ENCODE results near the gene PRKAR2B. TPM values are rescaled to one million over a fixed set of nuclear protein-coding genes. Genes with fewer than 3 reads are reported as not detected.

PRKAR2B gene
- total RNA-seq, 2 donors from 2014 or later, result 6.6 to 9.6 TPM

DNA sequence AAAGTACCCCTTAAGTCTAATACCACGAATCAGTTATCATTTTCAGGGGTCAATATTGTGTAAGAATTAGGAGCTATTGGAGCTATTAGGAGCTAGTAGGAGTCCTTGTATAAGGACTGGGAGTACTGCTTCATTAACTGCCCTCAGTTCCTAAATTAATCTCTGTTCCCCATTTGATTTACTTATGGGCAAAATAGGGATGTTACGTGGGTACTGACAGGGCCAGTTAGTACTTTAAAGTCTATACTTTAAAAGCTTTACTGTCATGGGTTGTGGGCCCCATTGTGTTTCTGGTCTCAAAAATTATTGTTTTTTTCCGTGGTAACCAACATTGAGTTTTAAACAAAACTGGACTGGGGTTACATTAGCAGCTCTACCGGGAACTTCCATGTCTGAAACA, 60.3 kb downstream of the PRKAR2B start:
- intact Hi-C loops (cut with DNase I, micrococcal nuclease), result no loop called here
- DNase-seq (no peak), ATAC-seq (no peak)

DNA sequence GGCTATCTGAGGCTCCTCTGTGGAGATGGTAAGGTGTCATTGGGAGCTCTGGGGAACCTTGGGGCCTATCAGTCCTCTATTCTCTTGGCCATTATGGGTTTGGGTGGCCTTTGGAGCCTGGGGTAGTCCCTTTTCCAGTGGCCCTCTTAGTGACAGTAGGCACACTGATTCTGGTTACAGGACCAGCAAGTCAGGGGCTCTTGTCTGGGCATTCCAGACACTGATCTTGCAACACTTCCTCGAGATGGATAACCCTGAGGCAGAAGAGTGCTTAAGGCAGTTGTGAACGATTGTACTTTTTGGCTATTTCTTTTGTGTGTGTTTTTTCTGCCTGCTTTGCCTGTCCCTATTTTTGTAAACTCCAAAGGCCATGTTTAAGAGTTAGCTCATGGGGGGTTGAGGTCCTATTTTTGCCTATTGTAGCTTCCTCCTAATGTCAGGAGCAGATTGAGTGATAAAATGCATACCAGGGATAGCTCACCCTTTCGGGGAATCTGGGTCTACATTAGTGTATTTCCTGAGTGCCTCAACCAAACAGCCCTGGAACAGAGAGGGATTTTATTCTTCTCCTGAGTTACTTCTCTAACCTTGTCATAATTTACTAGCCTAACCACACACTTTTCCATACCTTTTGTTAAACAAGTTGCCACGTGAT, 61.2 kb downstream of the PRKAR2B start:
- DNase-seq (no peak), ATAC-seq (no peak)
- intact Hi-C loops (cut with DNase I, micrococcal nuclease), result no loop called here

DNA sequence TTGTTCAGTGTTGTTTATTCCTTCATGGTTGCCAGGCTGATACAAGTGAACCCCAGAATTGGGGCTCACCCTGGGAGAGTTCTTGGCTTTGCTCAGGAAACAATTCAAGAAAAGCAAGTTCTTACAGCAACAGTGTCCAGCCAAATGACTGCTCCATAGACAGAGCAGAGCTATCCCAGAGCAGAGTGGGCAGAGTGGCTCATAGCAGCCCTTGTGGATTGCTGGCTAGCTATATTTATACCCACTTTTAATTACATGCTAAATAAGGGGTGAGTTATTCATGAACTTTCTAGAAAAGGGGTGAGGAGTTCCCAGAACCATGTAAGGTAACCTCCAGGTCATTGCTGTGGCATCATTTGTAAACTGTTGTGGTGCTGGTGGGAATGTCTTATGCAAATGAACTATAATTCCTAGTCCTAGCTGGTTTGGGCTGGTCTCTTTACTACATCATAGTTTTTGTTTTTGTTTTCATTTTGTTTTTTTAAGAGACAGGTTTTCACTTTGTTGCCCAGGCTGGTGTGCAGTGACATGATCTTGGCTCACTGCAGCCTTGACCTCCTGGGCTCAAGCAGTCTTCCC, 64.4 kb downstream of the PRKAR2B start:
- DNase-seq, result no peak
- intact Hi-C loops (cut with DNase I, micrococcal nuclease), result no loop called here
- no peak for ATAC-seq

DNA sequence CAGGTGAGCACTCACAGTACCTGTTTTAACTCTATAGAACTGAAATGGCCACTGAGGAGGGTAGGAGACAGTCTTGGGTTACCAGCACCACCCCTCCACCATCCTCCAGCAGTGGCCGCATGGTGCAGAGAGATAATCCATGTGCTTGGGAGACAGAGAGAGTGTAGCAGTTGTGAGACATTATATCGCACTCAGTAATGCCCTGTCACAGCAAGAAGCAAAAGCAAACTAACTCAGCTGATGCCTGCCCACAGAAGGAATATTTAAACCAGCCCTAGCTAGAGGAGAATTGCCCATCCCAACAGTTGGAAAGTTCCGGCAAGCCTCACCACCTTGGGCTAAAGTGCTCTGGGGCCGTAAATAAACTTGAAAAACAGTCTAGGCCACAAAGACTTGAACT, 65.5 kb downstream of the PRKAR2B start:
- DNase-seq, result no peak
- intact Hi-C loops (cut with DNase I, micrococcal nuclease), result no loop called here
- ATAC-seq, result no peak

DNA sequence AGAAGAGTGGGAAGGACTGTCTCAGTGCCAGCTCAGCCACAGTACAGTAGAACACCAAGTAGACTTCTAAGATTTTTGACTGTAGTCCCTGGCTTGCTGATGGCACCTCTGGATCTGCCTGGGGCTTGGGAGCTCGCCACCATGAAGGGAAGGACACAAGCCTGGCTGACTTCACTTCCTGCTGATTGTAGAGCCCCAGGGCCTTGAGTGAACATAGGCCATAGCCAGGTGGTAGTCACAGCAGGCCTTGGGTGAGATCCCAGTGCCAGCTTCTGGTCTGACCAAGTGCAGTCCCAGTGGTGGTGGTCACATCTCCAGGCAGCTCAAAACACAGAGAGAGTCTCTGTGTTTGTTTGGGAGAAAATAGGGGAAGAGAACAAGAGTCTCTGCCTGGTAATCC, 66.7 kb downstream of the PRKAR2B start:
- DNase-seq, result no peak
- ATAC-seq, result no peak
- intact Hi-C loops (cut with DNase I, micrococcal nuclease), result no loop called here

DNA sequence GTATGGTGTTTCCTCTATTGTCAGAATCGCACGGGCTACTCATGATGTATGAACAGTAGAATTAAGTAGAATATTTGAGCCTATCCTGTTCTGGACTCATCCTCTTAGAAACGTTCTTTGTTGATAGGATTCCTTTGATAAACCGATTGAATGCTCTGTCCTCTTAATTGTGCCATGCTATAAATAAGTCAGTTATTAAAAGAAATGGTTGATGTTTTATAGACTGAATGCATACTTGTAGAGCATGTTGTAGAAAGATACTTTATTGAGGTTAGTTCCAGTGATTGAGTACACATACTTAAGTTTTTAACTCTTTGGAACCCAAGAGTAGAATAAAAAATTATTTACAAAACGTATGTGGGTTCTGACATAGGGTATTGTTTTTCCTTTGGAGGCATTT, 69.4 kb downstream of the PRKAR2B start:
- DNase-seq, result no peak
- ATAC-seq, result no peak
- intact Hi-C loops (cut with DNase I, micrococcal nuclease), result no loop called here

DNA sequence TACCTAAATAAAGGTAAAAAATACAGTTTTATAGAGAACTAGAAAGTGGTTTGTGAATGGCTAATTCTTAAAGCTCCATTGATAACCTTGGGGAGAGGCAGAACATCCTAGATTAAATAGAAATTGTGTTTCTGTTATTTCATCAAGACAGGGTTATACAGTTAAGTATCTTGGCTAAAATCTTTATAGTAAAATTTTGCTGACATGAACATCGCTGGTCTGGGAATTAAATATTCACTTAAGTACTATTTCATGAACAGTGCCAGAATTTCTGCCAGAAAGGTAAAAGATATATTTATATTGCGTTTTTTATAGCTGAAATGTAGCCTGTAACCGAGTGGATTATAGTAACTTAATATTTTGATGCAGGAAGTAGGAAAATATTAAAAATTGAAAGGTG, 70.6 kb downstream of the PRKAR2B start:
- DNase-seq, result no peak
- intact Hi-C loops (cut with DNase I, micrococcal nuclease), result no loop called here
- ATAC-seq, result no peak

DNA sequence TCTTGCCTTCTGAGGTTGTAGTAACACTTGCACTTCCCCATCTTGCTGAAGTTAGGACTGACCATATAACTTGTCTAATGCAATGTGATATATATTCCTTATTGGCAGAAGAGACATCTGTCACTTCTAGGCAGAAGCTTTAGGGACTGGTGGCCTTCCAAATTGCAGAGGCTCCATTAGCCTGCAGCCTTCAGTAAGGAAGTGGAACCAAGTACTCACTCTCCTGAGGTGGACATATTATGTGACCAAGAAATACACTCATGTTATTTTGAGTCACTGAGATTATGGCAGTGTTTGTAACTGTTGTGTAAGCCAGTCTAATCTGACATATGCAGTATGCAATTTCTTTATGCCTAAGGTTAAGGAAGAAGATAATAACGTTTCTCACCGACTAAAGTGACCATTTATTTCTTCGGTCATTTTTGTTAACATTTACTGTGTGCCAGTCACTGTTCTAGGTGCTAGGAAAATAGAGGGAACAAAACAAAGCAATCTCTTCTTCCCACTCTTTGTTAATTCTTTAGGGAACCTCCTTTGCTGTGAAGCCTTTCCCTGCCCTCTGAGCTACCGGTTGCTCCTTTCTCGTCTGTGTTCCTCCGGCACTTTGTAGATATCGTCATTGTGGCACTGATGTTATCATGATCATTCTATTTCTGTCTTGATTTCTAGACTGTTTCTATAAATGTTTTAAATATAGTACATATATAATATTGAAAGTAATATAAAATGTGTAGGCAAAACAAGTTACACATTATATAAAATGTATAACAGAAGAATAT, 71.4 kb downstream of the PRKAR2B start:
- intact Hi-C loops (cut with DNase I, micrococcal nuclease), result no loop called here
- no peak for ATAC-seq
- DNase-seq, result no peak

DNA sequence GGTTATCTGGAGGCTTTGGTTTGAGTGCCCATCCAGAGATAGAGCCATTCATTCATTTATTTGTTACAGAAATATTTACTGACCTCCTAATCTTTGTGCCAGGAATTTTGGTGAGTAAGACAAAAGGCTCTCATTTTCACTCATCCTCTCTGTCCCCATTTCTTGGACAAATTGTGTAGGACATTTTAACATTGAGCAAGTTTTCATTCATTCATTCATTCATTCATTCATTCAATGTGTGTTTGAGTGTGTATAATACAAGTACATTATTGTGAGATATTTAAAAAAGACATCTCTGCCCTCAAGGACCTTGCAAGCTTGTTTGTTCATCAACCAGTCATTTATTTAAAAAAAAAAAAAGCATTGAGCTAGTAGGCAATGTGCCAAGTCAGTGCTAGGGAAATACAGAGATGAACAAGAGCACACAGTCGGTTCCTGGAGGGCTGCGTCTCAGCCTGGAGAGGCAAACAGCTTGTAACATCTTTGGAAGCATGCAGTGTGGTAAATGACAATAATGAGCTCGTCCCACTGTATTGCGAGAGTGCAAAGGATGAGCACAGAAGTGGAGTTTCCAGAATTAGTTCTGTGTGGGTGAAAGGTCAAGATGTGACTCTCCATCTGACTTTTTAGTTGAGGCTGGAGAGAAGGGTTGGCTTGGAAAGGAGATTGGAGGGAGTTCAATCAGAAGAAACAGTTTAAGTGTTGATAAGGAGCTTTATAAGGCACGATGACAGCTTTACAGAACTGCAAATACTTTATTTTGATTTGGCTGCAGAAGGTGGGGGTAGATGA, 73.8 kb downstream of the PRKAR2B start:
- ATAC-seq (no peak), DNase-seq (no peak)
- intact Hi-C loops (cut with DNase I, micrococcal nuclease), result no loop called here

DNA sequence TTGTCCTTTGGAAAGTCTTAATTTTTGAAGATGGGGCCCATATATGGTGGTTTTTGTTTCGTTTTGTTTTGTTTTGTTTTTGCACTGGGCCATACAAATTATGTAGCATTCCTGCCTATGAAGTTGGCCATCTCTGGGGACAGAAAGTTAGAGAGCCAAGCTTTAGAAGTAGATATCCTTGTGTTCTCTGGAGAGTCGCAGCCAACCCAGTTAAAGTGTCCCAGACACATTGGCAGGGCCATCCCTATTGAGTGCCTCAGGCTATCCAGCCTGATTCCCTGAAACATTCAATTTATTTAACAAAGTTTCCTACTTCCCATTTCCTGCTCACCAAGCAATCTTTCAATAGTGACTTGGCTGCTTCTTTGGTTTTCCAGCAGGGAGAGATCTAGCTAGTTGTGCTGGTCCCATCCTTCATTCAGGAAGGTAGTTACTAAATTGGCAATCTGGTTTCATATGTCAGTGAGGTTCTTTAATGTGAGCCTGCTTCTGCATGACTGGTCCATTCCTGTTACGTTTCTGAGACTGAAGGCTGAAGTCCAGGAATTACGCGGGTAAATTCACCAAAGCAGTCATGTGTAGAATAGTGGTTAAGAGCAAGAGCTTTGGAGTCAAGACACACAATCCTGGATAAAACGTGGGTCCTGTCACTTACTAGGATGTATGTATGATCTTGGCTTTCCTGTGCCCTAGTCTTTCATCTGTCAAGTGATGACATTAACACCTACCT, 75.0 kb downstream of the PRKAR2B start:
- ATAC-seq, result no peak
- DNase-seq, result no peak
- intact Hi-C loops (cut with DNase I, micrococcal nuclease), result no loop called here

DNA sequence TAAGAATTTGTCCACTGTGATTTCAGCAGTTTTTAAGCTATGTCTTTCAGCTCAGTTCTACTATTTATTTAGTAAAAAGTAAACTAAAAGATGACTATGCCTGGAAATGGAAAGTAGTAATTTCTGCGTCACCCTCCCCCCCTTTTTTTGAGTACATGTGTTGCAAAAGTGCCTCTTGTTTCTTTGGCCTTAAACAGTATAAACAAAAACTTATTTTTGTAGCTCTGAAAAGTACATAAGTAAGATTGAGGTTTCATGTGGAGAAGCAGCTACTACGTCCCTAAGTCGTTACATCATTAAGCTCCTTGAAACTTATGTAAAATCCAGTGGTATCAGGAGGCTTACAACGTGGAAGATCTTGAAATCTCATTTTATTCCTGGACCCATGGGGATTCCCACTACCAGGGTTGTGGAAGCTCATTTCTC, 78.0 kb downstream of the PRKAR2B start:
- no peak for DNase-seq
- ATAC-seq, result no peak
- intact Hi-C loops (cut with DNase I, micrococcal nuclease), result no loop called here

DNA sequence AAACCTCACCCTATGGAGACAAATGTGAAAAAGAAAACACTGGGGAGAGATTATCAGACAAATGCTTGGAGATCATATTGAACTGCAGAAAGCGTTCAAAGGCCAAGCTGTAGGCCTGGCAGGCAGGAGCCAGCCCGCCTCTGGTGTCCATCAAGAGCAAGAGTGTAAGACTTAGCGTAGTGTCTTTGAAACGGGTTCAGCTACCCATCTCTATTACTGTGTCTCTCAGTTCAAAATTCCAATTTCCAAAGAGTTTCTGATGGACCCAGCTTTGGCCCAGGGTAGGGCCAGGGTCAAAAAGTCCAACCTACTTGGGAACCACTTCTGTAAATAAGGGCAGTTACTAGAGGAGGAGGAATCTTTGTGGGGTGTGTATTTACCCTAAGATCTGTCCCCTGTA, 78.9 kb downstream of the PRKAR2B start:
- no peak for DNase-seq
- intact Hi-C loops (cut with DNase I, micrococcal nuclease), result no loop called here
- ATAC-seq, result no peak

DNA sequence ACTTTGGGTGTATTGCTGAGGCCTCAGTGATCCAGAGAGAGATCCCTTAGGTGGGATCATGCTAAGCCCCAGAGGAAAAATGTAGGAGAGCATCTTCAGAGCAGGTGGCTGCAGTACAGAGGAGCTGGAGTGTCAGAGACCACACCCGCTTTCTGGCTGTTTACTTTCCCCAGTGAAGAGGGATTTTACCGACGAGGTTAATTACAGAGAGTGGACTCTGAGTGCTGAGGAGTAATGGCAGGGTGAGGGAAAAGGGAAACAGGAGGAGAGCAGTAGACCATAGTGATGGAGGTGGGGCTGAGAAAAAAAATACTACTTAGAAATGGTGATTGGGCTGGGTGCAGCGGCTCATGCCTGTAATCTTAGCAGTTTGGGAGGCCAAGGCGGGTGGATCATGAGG, 81.0 kb downstream of the PRKAR2B start:
- intact Hi-C loops (cut with DNase I, micrococcal nuclease), result no loop called here
- ATAC-seq (peak; percentile 66), DNase-seq (no peak)

DNA sequence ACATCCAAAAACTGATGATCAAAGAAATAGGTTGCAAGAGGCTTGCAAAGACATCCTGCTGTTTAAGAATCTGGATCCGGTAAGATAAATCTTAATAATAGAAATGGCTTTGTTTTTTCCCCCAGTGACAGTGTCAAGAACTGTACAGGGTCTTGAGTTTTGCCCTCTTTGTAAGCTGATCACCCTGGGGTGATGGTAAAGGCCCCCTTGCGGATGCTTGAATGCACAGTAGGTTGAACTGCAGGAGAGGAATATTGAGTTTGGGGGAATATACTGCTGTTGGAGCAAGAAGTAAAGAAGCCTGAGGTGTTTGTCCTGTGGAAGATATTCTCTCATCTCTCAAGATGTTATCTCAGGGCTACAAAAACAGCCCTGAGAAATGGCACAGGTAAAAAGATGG, 83.7 kb downstream of the PRKAR2B start:
- no peak for DNase-seq
- ATAC-seq, result no peak
- intact Hi-C loops (cut with DNase I, micrococcal nuclease), result no loop called here

DNA sequence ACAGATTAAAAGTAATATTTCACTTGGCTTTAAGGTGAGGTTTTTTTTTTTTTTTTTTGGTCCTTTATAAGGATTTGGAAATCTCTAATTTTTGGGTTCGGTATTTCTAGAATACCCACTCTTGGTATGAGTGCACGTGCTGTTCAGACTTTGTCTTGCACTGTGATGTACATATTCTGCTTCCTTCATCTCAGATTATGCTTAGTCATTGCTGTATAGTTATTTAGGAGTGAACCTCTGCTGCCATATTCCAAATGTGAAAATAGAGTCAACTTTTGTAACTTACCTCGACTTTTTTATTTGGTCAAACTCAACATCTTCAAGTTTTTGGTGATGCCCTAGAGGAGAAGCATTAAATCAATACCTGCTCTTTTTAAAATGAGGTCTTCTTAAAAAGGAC, 84.2 kb downstream of the PRKAR2B start:
- DNase-seq (no peak), ATAC-seq (no peak)
- intact Hi-C loops (cut with DNase I, micrococcal nuclease), result no loop called here

DNA sequence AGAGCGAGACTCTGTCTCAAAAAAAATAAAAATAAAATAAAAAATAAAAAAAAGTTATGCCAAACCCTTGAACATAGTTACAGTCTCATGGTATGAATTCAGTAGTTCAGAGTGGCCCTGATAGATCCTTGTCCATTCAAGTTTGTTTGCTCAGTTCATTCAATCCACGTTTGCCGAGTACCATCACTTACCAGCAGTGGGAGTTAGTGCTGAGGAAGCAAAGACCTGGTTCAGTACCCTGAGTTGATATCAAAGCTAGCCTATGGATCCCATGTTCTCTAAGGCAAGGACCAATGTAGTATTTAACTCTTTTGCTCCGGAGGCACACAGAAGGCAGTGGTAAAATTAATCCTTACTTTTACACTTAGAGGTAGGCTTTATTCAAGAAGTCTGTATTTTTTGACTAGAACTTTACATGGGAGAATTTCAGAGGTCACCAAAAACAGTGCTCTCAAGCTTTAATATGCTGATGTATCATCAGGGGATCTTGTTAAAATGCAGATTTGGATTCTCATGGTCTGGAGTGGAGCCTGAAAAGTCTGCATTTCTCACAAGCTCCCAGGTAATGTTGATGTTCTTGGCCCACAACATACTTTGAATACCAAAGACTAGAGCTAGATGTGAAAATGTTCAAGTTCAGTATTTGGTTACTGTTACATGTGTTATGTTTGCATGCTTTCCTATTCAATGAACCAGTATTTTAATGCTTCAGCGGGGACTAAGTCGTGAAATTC, 86.1 kb downstream of the PRKAR2B start:
- intact Hi-C loops (cut with DNase I, micrococcal nuclease), result no loop called here
- DNase-seq, result no peak
- ATAC-seq, result no peak

DNA sequence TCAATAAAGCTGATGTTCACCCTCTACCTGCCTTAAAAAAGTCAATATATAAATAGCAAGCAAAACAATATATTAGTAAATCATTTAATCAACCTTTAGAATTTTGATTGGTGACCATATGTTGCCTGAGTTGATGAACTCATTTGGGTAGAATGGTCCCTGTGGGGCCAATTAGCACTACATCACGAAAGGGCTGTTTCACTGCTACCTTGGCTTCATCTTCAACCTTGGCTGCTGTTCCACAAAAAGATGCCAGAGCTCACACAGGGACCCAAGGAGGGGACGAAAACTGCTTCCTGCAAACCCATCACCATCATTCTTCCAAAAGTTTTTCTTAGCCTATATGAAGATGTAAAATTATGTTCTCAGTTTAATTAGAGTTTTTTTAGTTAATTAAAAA, 88.9 kb downstream of the PRKAR2B start:
- DNase-seq (no peak), ATAC-seq (no peak)
- intact Hi-C loops (cut with DNase I, micrococcal nuclease), result no loop called here

DNA sequence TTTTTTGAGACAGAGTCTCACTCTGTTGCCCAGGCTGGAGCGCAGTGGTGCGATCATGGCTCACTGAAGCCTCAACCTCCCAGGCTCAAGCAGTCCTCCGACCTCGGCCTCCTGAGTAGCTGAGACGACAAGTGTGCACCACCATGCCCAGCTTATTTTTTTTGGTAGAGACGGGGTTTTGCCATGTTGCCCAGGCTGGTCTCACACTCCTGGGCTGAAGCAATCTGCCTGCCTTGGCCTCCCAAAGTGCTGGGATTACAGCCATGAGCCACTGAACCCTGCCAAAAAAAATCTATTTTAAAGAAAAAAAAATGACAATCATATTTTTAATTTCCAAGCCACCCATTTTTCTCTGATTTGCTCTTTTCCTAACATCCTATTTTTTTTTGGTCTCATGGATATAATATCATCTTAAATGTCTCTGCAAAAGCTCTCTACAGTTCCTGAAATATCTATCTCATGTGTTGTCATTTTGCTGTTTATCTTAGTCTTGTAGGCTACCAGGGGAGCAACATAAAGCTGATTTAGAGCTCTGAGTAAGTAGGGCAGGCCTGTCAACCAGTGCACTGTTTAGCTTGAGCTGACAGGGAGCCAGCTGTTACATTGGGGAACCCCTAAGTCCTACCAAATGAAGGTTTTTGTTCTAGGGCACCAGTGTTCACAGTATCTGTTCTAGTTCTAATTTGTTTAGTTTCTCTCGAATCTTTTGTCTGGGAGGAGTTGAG, 94.4 kb downstream of the PRKAR2B start:
- no peak for DNase-seq
- intact Hi-C loops (cut with DNase I, micrococcal nuclease), result no loop called here
- no peak for ATAC-seq

Data from left colon (tissue), 2 donors.